CD8-positive, alpha-beta memory T cell (primary cell): ENCODE results near the gene CLSTN2. TPM values are rescaled to one million over a fixed set of nuclear protein-coding genes. Genes with fewer than 3 reads are reported as not detected.

Experiments used
- CTCF ChIA-PET: fragments of 350-600 bp; sonication (Branson Sonifier 250); formaldehyde crosslinking; loops from one replicate; lab custom pipeline; 2021; ENCODE audit warnings: antibody characterized with exemption; lab: Charles Lee
- POLR2A ChIA-PET: fragments of 350-600 bp; sonication (Branson Sonifier 250); formaldehyde crosslinking; loops from one replicate; lab custom pipeline; 2021; ENCODE audit warnings: antibody characterized with exemption; lab: Charles Lee
- DNase-seq, 5 donors: peaks; one replicate each; pipeline versions ENCODE4 v3.0.0 to v3.0.0-alpha.2; 2020 to 2022; ENCODE audit warnings: mixed read lengths in 1 of 5
- H3K27ac ChIP-seq: one replicate; pipeline ENCODE4 v1.7.0; 2013; ENCODE audit warnings: low read depth, mild to moderate bottlenecking, low read length, moderate library complexity
- H3K27me3 ChIP-seq: 2 replicates; pipeline ENCODE4 v1.7.0; 2013; ENCODE audit warnings: low read length, mild to moderate bottlenecking; ENCODE audit not compliant: insufficient read depth, poor library complexity, severe bottlenecking
- H3K36me3 ChIP-seq: 2 replicates; pipeline ENCODE4 v1.7.0; 2013; ENCODE audit warnings: mild to moderate bottlenecking, low read length, moderate library complexity; ENCODE audit not compliant: insufficient read depth
- H3K4me1 ChIP-seq: 2 replicates; pipeline ENCODE4 v1.7.0; 2013; ENCODE audit warnings: mild to moderate bottlenecking, low read length, moderate library complexity; ENCODE audit not compliant: insufficient read depth
- H3K4me3 ChIP-seq: 2 replicates; pipeline ENCODE4 v1.7.0; 2013; ENCODE audit warnings: mild to moderate bottlenecking, low read length
- H3K9me3 ChIP-seq: 2 replicates; pipeline ENCODE4 v1.7.0; 2013; ENCODE audit warnings: mild to moderate bottlenecking, low read length
- H3K27ac Mint-ChIP-seq, 8 donors: one replicate each; pipeline ENCODE4 v1.8.0; 2020 to 2021; ENCODE audit warnings: mixed read lengths in 8 of 8, mild to moderate bottlenecking in 6 of 8, inconsistent platforms in 3 of 8, moderate library complexity in 3 of 8
- H3K27me3 Mint-ChIP-seq, 2 donors: one replicate each; pipeline ENCODE4 v1.8.0; 2020 to 2021; ENCODE audit warnings: mixed read lengths in 2 of 2, mild to moderate bottlenecking in 1 of 2, moderate library complexity in 1 of 2
- H3K36me3 Mint-ChIP-seq, 3 donors: one replicate each; pipeline ENCODE4 v1.8.0; 2020 to 2021; ENCODE audit warnings: mixed read lengths in 3 of 3, inconsistent platforms in 1 of 3, mild to moderate bottlenecking in 1 of 3
- H3K4me1 Mint-ChIP-seq, 3 donors: one replicate each; pipeline ENCODE4 v1.8.0; 2020 to 2021; ENCODE audit warnings: mixed read lengths in 3 of 3, inconsistent platforms in 1 of 3, mild to moderate bottlenecking in 1 of 3
- H3K4me3 Mint-ChIP-seq, 7 donors: one replicate each; pipeline ENCODE4 v1.8.0; 2020 to 2021; ENCODE audit warnings: mixed read lengths in 7 of 7, mild to moderate bottlenecking in 6 of 7, moderate library complexity in 4 of 7, inconsistent platforms in 2 of 7
- H3K9me3 Mint-ChIP-seq, 5 donors: one replicate each; pipeline ENCODE4 v1.8.0; 2020 to 2022; ENCODE audit warnings: mixed read lengths in 5 of 5, mild to moderate bottlenecking in 3 of 5, moderate library complexity in 2 of 5, inconsistent platforms in 1 of 5
- polyA plus RNA-seq: library from polyadenylated mRNA; unstranded; fragments of 300-500 nt; fragmentation: Illumina TruSeq; gene quantifications from one replicate; pipeline ENCODE4 v1.2.3, GENCODE V29; 2021
- total RNA-seq, 2 experiments: library from RNA; stranded (reverse); gene quantifications; one replicate each; pipeline ENCODE4 v1.2.3, GENCODE V29; 2021

Gene CLSTN2
- total and polyA plus RNA-seq, 3 experiments from 2014 or later = not detected

- H3K27me3 Mint-ChIP-seq = peaks cover 6 to 12% of the 10 kb centered on the region in 2 donors
- H3K36me3 ChIP-seq = no peaks in the 10 kb centered on the region
- H3K27ac Mint-ChIP-seq = no peak overlapping the region
- no peak for DNase-seq
- H3K4me3 ChIP-seq = no peak overlapping the region
- H3K36me3 Mint-ChIP-seq = no peaks in the 10 kb centered on the region
- H3K4me1 ChIP-seq = no peaks in the 10 kb centered on the region
- H3K9me3 Mint-ChIP-seq = peaks cover 0 to 7% (median 3%) of the 10 kb centered on the region in 5 donors
- no peaks in the 10 kb centered on the region for H3K4me1 Mint-ChIP-seq
- CTCF ChIA-PET = no interaction called here
- no peaks in the 10 kb centered on the region for H3K27me3 ChIP-seq
- no peaks in the 10 kb centered on the region for H3K9me3 ChIP-seq
- POLR2A ChIA-PET = no interaction called here
- no peak overlapping the region for H3K4me3 Mint-ChIP-seq
- no peak overlapping the region for H3K27ac ChIP-seq
Observed at GRCh38 chr3:139945942-139946341, 11.0 kb downstream of the CLSTN2 start.

GRCh38 chr3:139948467-139948866 lies 13.5 kb downstream of the CLSTN2 start:
- no peak overlapping the region for H3K4me3 Mint-ChIP-seq
- POLR2A ChIA-PET = no interaction called here

GRCh38 chr3:139948898-139949297 lies 13.9 kb downstream of the CLSTN2 start:
- POLR2A ChIA-PET = no interaction called here
- no peaks in the 10 kb centered on the region for H3K36me3 Mint-ChIP-seq
- H3K4me3 Mint-ChIP-seq = no peak overlapping the region
- H3K4me1 Mint-ChIP-seq = no peaks in the 10 kb centered on the region
- peaks cover 0 to 1% of the 10 kb centered on the region in 2 donors for H3K27me3 Mint-ChIP-seq
- no peaks in the 10 kb centered on the region for H3K4me1 ChIP-seq
- DNase-seq = no peak
- H3K9me3 Mint-ChIP-seq = peaks cover 0 to 5% (median 1%) of the 10 kb centered on the region in 5 donors
- no peak overlapping the region for H3K4me3 ChIP-seq
- H3K9me3 ChIP-seq = no peaks in the 10 kb centered on the region
- H3K27ac ChIP-seq = no peak overlapping the region
- no peaks in the 10 kb centered on the region for H3K27me3 ChIP-seq
- no peaks in the 10 kb centered on the region for H3K36me3 ChIP-seq
- CTCF ChIA-PET = no interaction called here
- H3K27ac Mint-ChIP-seq = no peak overlapping the region

More at GRCh38 chr3:139948467-139948866, 13.5 kb downstream of the CLSTN2 start:
- Mint-ChIP-seq H3K9me3 (peaks cover 0 to 5% (median 2%) of the 10 kb centered on the region in 5 donors), H3K27ac (no peak overlapping the region), H3K36me3 (no peaks in the 10 kb centered on the region), H3K4me1 (no peaks in the 10 kb centered on the region), H3K27me3 (peaks cover 0 to 3% of the 10 kb centered on the region in 2 donors)
- Histone ChIP-seq H3K36me3 (no peaks in the 10 kb centered on the region), H3K27ac (no peak overlapping the region), H3K4me1 (no peaks in the 10 kb centered on the region), H3K4me3 (no peak overlapping the region), H3K27me3 (no peaks in the 10 kb centered on the region), H3K9me3 (no peaks in the 10 kb centered on the region)
- no peak for DNase-seq
- CTCF ChIA-PET = no interaction called here

- H3K9me3 Mint-ChIP-seq = peaks cover 0 to 2% (median 0%) of the 10 kb centered on the region in 5 donors
- Histone ChIP-seq H3K4me3 (no peak overlapping the region), H3K27ac (no peak overlapping the region), H3K27me3 (no peaks in the 10 kb centered on the region), H3K4me1 (no peaks in the 10 kb centered on the region), H3K36me3 (no peaks in the 10 kb centered on the region), H3K9me3 (no peaks in the 10 kb centered on the region)
- POLR2A ChIA-PET = no interaction called here
- H3K36me3 Mint-ChIP-seq = no peaks in the 10 kb centered on the region
- no peak overlapping the region for H3K4me3 Mint-ChIP-seq
- peak overlapping the region in 1 of 8 donors; percentile 78 for H3K27ac Mint-ChIP-seq
- no peak for DNase-seq
- CTCF ChIA-PET = no interaction called here
- no peaks in the 10 kb centered on the region for H3K4me1 Mint-ChIP-seq
- H3K27me3 Mint-ChIP-seq = peaks cover 0 to 3% of the 10 kb centered on the region in 2 donors
Observed at GRCh38 chr3:139953131-139953910, 18.3 kb downstream of the CLSTN2 start.

GRCh38 chr3:139954146-139954860 lies 19.3 kb downstream of the CLSTN2 start:
- Mint-ChIP-seq H3K4me1 (no peaks in the 10 kb centered on the region), H3K9me3 (peaks cover 0 to 2% (median 0%) of the 10 kb centered on the region in 5 donors), H3K36me3 (no peaks in the 10 kb centered on the region), H3K27ac (no peak overlapping the region), H3K4me3 (no peak overlapping the region), H3K27me3 (peaks cover 0 to 3% of the 10 kb centered on the region in 2 donors)
- Histone ChIP-seq H3K9me3 (no peaks in the 10 kb centered on the region), H3K4me1 (no peaks in the 10 kb centered on the region), H3K4me3 (no peak overlapping the region), H3K27ac (no peak overlapping the region), H3K27me3 (no peaks in the 10 kb centered on the region), H3K36me3 (no peaks in the 10 kb centered on the region)
- ChIA-PET POLR2A (no interaction called here), CTCF (no interaction called here)
- DNase-seq = no peak

GRCh38 chr3:139957844-139958243 lies 22.9 kb downstream of the CLSTN2 start:
- Mint-ChIP-seq H3K4me1 (no peaks in the 10 kb centered on the region), H3K36me3 (no peaks in the 10 kb centered on the region), H3K9me3 (peaks cover 0 to 5% (median 0%) of the 10 kb centered on the region in 5 donors), H3K27ac (no peak overlapping the region), H3K4me3 (no peak overlapping the region), H3K27me3 (peaks cover 0 to 2% of the 10 kb centered on the region in 2 donors)
- H3K4me3 ChIP-seq = no peak overlapping the region
- POLR2A ChIA-PET = no interaction called here
- H3K27ac ChIP-seq = no peak overlapping the region
- H3K36me3 ChIP-seq = no peaks in the 10 kb centered on the region
- H3K27me3 ChIP-seq = no peaks in the 10 kb centered on the region
- CTCF ChIA-PET = no interaction called here
- no peak for DNase-seq
- no peaks in the 10 kb centered on the region for H3K4me1 ChIP-seq
- H3K9me3 ChIP-seq = no peaks in the 10 kb centered on the region

- H3K36me3 Mint-ChIP-seq = no peaks in the 10 kb centered on the region
- no peak overlapping the region for H3K27ac Mint-ChIP-seq
- H3K9me3 ChIP-seq = no peaks in the 10 kb centered on the region
- H3K4me3 ChIP-seq = no peak overlapping the region
- CTCF ChIA-PET = no interaction called here
- H3K4me3 Mint-ChIP-seq = no peak overlapping the region
- no peaks in the 10 kb centered on the region for H3K4me1 ChIP-seq
- POLR2A ChIA-PET = no interaction called here
- no peak for DNase-seq
- no peak overlapping the region for H3K27ac ChIP-seq
- peaks cover 3 to 16% of the 10 kb centered on the region in 2 donors for H3K27me3 Mint-ChIP-seq
- H3K27me3 ChIP-seq = peaks cover 3% of the 10 kb centered on the region
- no peaks in the 10 kb centered on the region for H3K4me1 Mint-ChIP-seq
- H3K36me3 ChIP-seq = no peaks in the 10 kb centered on the region
- H3K9me3 Mint-ChIP-seq = peaks cover 0 to 9% (median 0%) of the 10 kb centered on the region in 5 donors
Observed at GRCh38 chr3:139969386-139969785, 34.4 kb downstream of the CLSTN2 start.

- DNase-seq = no peak
- POLR2A ChIA-PET = no interaction called here
- H3K36me3 ChIP-seq = no peaks in the 10 kb centered on the region
- H3K27ac ChIP-seq = no peak overlapping the region
- no peaks in the 10 kb centered on the region for H3K4me1 ChIP-seq
- H3K36me3 Mint-ChIP-seq = no peaks in the 10 kb centered on the region
- H3K4me3 Mint-ChIP-seq = no peak overlapping the region
- no peaks in the 10 kb centered on the region for H3K9me3 ChIP-seq
- H3K27me3 Mint-ChIP-seq = peaks cover 6 to 16% of the 10 kb centered on the region in 2 donors
- H3K4me1 Mint-ChIP-seq = no peaks in the 10 kb centered on the region
- peaks cover 0 to 9% (median 0%) of the 10 kb centered on the region in 5 donors for H3K9me3 Mint-ChIP-seq
- H3K27me3 ChIP-seq = peaks cover 3% of the 10 kb centered on the region
- CTCF ChIA-PET = no interaction called here
- H3K27ac Mint-ChIP-seq = no peak overlapping the region
- H3K4me3 ChIP-seq = no peak overlapping the region
Observed at GRCh38 chr3:139970526-139970925, 35.5 kb downstream of the CLSTN2 start.
